K562 (cell line): ENCODE measurements around the gene ADRM1. TPM values are rescaled to one million over a fixed set of nuclear protein-coding genes. Genes with fewer than 3 reads are reported as not detected.

ENCODE experiments used
- CCNT2 ChIP-seq: IDR thresholded peaks from 2 replicates; pipeline ENCODE4 v1.6.1; 2011; ENCODE audit warnings: borderline replicate concordance, low read depth, mild to moderate bottlenecking, moderate library complexity, mixed read lengths, low read length; ENCODE audit not compliant: insufficient read length; ENCODE audit errors: extremely low read depth
- EP400 ChIP-seq: fragments of 450-650 bp; IDR thresholded peaks from 2 replicates; pipeline ENCODE4 v1.6.1; 2017; ENCODE audit warnings: antibody characterized with exemption, mild to moderate bottlenecking, moderate library complexity
- HNRNPK ChIP-seq: fragments of 200-400 bp; formaldehyde crosslinking; IDR thresholded peaks from one replicate; pipeline ENCODE4 v1.6.1; 2018; ENCODE audit warnings: mild to moderate bottlenecking, low read depth, low read length; ENCODE audit not compliant: poor library complexity, severe bottlenecking
- IRF9 ChIP-seq: fragments of 450-650 bp; IDR thresholded peaks from 2 replicates; pipeline ENCODE4 v1.6.1; 2016; ENCODE audit warnings: missing biosample characterization, missing genetic modification characterization
- NBN ChIP-seq: fragments of 450-650 bp; IDR thresholded peaks from 2 replicates; pipeline ENCODE4 v1.6.1; 2016; ENCODE audit warnings: low read depth, mild to moderate bottlenecking
- RFX5 ChIP-seq: IDR thresholded peaks from 2 replicates; pipeline ENCODE4 v1.6.1; 2011; ENCODE audit warnings: low read depth, mild to moderate bottlenecking, improper control_type of control experiment, low read length
- SAFB ChIP-seq: fragments of 200-400 bp; formaldehyde crosslinking; IDR thresholded peaks from 2 replicates; pipeline ENCODE4 v1.6.1; 2017; ENCODE audit warnings: low read depth, low read length, borderline replicate concordance
- SETDB1 ChIP-seq: IDR thresholded peaks from one replicate; pipeline ENCODE4 v1.6.1; 2012; ENCODE audit warnings: low read length, control low read depth, inconsistent platforms
- TEAD4 ChIP-seq, 2 experiments: sonication (generic) in 1 of 2; formaldehyde crosslinking in 1 of 2; IDR thresholded peaks; 2 replicates each; pipeline versions ENCODE4 v1.6.1 to v1.8.0; 2012 to 2022; ENCODE audit warnings: borderline replicate concordance in 1 of 2, inconsistent platforms in 1 of 2, low read length in 1 of 2, mild to moderate bottlenecking in 1 of 2, missing genetic modification reagents in 1 of 2
- ZEB2 ChIP-seq: fragments of 450-650 bp; IDR thresholded peaks from 2 replicates; pipeline ENCODE4 v1.6.1; 2016
- ZNF12 ChIP-seq: sonication (generic); formaldehyde crosslinking; IDR thresholded peaks from 2 replicates; pipeline ENCODE4 v1.4.0; 2020; ENCODE audit warnings: mild to moderate bottlenecking, missing genetic modification reagents
- ZNF655 ChIP-seq: fragments of 250-450 bp; sonication (Bioruptor Pico); IDR thresholded peaks from 2 replicates; pipeline ENCODE4 v1.5.0; 2021
- polyA plus RNA-seq, 8 experiments: library from polyadenylated mRNA; depleted of rRNA in 4 of 8; stranded (reverse) in 5 of 8; unstranded in 3 of 8; fragments of >200 nt; fragmentation: Nextera tagmentation in 2 of 8; fragmentation: Illumina TruSeq in 1 of 8; extraction: Ambion mirVana in 2 of 8; extraction: Trizol in 1 of 8; gene quantifications; 2 replicates each; pipeline versions ENCODE4 v1.2.1 to v1.2.3, GENCODE V29; 2011 to 2014; ENCODE audit warnings: inconsistent platforms in 1 of 8, missing spikeins in 1 of 8
- total RNA-seq, 7 experiments: library from RNA; depleted of rRNA in 6 of 7; stranded (reverse); fragments of >200 nt in 6 of 7; fragmentation: Illumina TruSeq in 2 of 7; extraction: Trizol in 2 of 7; gene quantifications; 2 replicates each; pipeline versions ENCODE4 v1.2.1 to v1.2.3, GENCODE V29; 2011 to 2021; ENCODE audit warnings: low replicate concordance in 1 of 7
- TF ChIP-seq, protein P1 (sequence below): fragments of 250-450 bp; sonication (Bioruptor Pico); IDR thresholded peaks from 2 replicates; pipeline ENCODE4 v1.4.0; 2020; ENCODE audit warnings: mild to moderate bottlenecking, moderate library complexity, borderline replicate concordance
- TF ChIP-seq, protein P2 (sequence below): IDR thresholded peaks from 2 replicates; pipeline ENCODE4 v1.6.1; 2011; ENCODE audit warnings: borderline replicate concordance, low read depth, mild to moderate bottlenecking, moderate library complexity, low read length; ENCODE audit not compliant: insufficient read depth, poor library complexity, severe bottlenecking
- TF ChIP-seq, protein P3 (sequence below): fragments of 450-650 bp; formaldehyde crosslinking; IDR thresholded peaks from 2 replicates; pipeline ENCODE4 v1.4.0; 2020; ENCODE audit warnings: mild to moderate bottlenecking, moderate library complexity
- TF ChIP-seq, protein P4 (sequence below): sonication (generic); formaldehyde crosslinking; IDR thresholded peaks from 2 replicates; pipeline ENCODE4 v1.8.0; 2022; ENCODE audit warnings: missing genetic modification reagents, mild to moderate bottlenecking, moderate library complexity, borderline replicate concordance

ADRM1 gene
- total and polyA plus RNA-seq, 9 of the 15 experiments (the other 6 are each of a cell fraction or from before 2014, with no cell fraction given): 5.0 to 223 (median 67.4) TPM

DNA sequence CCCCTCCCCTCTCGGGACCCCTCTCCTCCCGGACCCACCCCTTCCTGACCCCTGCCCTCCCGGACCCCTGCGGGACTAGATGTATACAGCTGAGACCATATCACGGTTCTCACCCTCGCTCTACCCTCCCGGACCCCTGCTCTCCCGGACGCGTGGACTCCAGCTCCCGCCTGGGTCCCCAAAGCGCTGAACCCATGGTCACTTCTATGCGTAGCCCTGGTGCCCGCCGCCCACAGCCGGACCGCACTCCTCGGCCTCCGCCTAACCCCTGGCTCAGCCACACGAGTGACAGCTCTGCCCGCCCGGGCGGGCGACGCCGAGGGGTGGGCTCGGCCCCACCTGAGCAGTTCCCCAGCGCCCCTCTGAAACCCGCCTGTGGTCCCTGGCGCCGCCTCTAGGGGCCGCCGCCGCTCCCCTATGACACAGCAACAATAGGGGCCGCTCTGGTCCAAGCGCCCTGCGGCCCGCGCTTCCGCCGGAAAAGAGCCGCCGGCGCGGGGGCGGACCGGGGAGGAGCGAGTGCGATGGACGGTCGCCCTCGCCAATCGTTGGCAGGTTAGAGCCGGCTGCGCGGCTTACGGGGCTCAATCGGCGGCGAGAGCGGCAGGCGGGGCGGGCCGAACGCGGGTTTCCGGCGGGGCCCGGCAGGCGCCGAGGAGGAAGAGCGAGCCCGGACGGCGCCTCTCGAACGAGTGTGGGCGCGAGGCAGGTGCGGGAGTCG lies at the start of gene ADRM1 (continued):
- TF ChIP-seq, protein P1, sequence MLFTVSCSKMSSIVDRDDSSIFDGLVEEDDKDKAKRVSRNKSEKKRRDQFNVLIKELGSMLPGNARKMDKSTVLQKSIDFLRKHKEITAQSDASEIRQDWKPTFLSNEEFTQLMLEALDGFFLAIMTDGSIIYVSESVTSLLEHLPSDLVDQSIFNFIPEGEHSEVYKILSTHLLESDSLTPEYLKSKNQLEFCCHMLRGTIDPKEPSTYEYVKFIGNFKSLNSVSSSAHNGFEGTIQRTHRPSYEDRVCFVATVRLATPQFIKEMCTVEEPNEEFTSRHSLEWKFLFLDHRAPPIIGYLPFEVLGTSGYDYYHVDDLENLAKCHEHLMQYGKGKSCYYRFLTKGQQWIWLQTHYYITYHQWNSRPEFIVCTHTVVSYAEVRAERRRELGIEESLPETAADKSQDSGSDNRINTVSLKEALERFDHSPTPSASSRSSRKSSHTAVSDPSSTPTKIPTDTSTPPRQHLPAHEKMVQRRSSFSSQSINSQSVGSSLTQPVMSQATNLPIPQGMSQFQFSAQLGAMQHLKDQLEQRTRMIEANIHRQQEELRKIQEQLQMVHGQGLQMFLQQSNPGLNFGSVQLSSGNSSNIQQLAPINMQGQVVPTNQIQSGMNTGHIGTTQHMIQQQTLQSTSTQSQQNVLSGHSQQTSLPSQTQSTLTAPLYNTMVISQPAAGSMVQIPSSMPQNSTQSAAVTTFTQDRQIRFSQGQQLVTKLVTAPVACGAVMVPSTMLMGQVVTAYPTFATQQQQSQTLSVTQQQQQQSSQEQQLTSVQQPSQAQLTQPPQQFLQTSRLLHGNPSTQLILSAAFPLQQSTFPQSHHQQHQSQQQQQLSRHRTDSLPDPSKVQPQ (CRISPR knock-in tag): no peak
- TF ChIP-seq EP400 (peak; percentile 88), ZEB2 (no peak), ZNF12 (CRISPR knock-in tag) (no peak), RFX5 (no peak), SETDB1 (no peak), NBN (no peak; the same call in 1 of the 2 replicates), SAFB (no peak), ZNF655 (CRISPR knock-in tag) (no peak), TEAD4 (IDR thresholded peaks at IDR 0.05; ENCODE audit: low read length) (0 out of 2 replicates have a peak, but pooled peaks have one; percentile 14), TEAD4 (CRISPR knock-in tag; IDR thresholded peaks at IDR 0.05; ENCODE audit: borderline replicate concordance) (no peak), HNRNPK (no peak), IRF9 (tag) (no peak), CCNT2 (peak; percentile 87)
- TF ChIP-seq, protein P2, sequence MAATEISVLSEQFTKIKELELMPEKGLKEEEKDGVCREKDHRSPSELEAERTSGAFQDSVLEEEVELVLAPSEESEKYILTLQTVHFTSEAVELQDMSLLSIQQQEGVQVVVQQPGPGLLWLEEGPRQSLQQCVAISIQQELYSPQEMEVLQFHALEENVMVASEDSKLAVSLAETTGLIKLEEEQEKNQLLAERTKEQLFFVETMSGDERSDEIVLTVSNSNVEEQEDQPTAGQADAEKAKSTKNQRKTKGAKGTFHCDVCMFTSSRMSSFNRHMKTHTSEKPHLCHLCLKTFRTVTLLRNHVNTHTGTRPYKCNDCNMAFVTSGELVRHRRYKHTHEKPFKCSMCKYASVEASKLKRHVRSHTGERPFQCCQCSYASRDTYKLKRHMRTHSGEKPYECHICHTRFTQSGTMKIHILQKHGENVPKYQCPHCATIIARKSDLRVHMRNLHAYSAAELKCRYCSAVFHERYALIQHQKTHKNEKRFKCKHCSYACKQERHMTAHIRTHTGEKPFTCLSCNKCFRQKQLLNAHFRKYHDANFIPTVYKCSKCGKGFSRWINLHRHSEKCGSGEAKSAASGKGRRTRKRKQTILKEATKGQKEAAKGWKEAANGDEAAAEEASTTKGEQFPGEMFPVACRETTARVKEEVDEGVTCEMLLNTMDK: peak; percentile 93
- TF ChIP-seq, protein P3, sequence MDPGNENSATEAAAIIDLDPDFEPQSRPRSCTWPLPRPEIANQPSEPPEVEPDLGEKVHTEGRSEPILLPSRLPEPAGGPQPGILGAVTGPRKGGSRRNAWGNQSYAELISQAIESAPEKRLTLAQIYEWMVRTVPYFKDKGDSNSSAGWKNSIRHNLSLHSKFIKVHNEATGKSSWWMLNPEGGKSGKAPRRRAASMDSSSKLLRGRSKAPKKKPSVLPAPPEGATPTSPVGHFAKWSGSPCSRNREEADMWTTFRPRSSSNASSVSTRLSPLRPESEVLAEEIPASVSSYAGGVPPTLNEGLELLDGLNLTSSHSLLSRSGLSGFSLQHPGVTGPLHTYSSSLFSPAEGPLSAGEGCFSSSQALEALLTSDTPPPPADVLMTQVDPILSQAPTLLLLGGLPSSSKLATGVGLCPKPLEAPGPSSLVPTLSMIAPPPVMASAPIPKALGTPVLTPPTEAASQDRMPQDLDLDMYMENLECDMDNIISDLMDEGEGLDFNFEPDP (CRISPR knock-in tag): no peak
- TF ChIP-seq, protein P4, sequence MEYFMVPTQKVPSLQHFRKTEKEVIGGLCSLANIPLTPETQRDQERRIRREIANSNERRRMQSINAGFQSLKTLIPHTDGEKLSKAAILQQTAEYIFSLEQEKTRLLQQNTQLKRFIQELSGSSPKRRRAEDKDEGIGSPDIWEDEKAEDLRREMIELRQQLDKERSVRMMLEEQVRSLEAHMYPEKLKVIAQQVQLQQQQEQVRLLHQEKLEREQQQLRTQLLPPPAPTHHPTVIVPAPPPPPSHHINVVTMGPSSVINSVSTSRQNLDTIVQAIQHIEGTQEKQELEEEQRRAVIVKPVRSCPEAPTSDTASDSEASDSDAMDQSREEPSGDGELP (CRISPR knock-in tag): peak; percentile 81
